OCI-LY1 (cell line): Measurements from ENCODE around the gene TRIOBP.

Source experiments
- H2AFZ ChIP-seq: fragments of 200-600 bp; sonication (generic), shearing (Covaris generic); 2 replicates; pipeline ENCODE4 v1.6.0; 2014; ENCODE audit warnings: antibody characterized with exemption, mild to moderate bottlenecking, low read length
- H3F3A ChIP-seq: fragments of 200-600 bp; sonication (generic), shearing (Covaris generic); 2 replicates; pipeline ENCODE4 v1.6.0; 2014; ENCODE audit warnings: mild to moderate bottlenecking, antibody characterized with exemption, low read length, moderate library complexity; ENCODE audit not compliant: insufficient read depth
- H3K27ac ChIP-seq: fragments of 200-600 bp; sonication (generic); 2 replicates; pipeline ENCODE4 v1.5.1; 2014; ENCODE audit warnings: low read length, mixed run types, mild to moderate bottlenecking, low read depth; ENCODE audit not compliant: poor library complexity, severe bottlenecking
- H3K27me3 ChIP-seq: fragments of 200-600 bp; sonication (generic); 2 replicates; pipeline ENCODE4 v1.6.0; 2014; ENCODE audit warnings: antibody characterized with exemption, mild to moderate bottlenecking, low read length, moderate library complexity; ENCODE audit not compliant: insufficient read depth
- H3K36me3 ChIP-seq: fragments of 200-600 bp; sonication (generic); 2 replicates; pipeline ENCODE4 v1.6.1; 2014; ENCODE audit warnings: mild to moderate bottlenecking, antibody characterized with exemption, low read length, moderate library complexity, mixed read lengths; ENCODE audit not compliant: insufficient read depth
- H3K4me1 ChIP-seq: fragments of 200-600 bp; sonication (generic); 2 replicates; pipeline ENCODE4 v1.5.1; 2014; ENCODE audit warnings: mild to moderate bottlenecking, low read length, moderate library complexity; ENCODE audit not compliant: insufficient read depth, severe bottlenecking
- H3K4me2 ChIP-seq: fragments of 200-600 bp; sonication (generic), shearing (Covaris generic); 2 replicates; pipeline ENCODE4 v1.6.1; 2014; ENCODE audit warnings: low read length
- H3K4me3 ChIP-seq: fragments of 200-600 bp; sonication (generic); 2 replicates; pipeline ENCODE4 v1.5.1; 2014; ENCODE audit warnings: low read length, low read depth, mild to moderate bottlenecking, mixed read lengths; ENCODE audit not compliant: poor library complexity, severe bottlenecking
- H3K79me2 ChIP-seq: fragments of 200-600 bp; shearing (Covaris generic); 2 replicates; pipeline ENCODE4 v1.6.1; 2016; ENCODE audit warnings: mixed run types, low read length, mixed read lengths; ENCODE audit not compliant: insufficient read depth
- H3K9ac ChIP-seq: fragments of 200-600 bp; sonication (generic), shearing (Covaris generic); 2 replicates; pipeline ENCODE4 v1.6.1; 2014; ENCODE audit warnings: mild to moderate bottlenecking, low read length, mixed read lengths
- H3K9me2 ChIP-seq: fragments of 200-600 bp; sonication (generic), shearing (Covaris generic); 2 replicates; pipeline ENCODE4 v1.6.1; 2014; ENCODE audit warnings: low read depth, mild to moderate bottlenecking, low read length, mixed read lengths
- H3K9me3 ChIP-seq: fragments of 200-600 bp; shearing (Covaris generic); 2 replicates; pipeline ENCODE4 v1.6.1; 2014; ENCODE audit warnings: low read length, mixed read lengths
- H4K20me1 ChIP-seq: fragments of 200-600 bp; sonication (generic), shearing (Covaris generic); 2 replicates; pipeline ENCODE4 v1.6.0; 2016; ENCODE audit warnings: mild to moderate bottlenecking, low read length; ENCODE audit not compliant: insufficient read depth
- CTCF ChIP-seq: fragments of 200-600 bp; sonication (generic), shearing (Covaris generic); IDR thresholded peaks from 2 replicates; pipeline ENCODE4 v1.5.1; 2017; ENCODE audit warnings: mild to moderate bottlenecking, antibody characterized with exemption, low read length, moderate library complexity, mixed read lengths
- EZH2 ChIP-seq: fragments of 200-600 bp; sonication (generic), shearing (Covaris generic); IDR thresholded peaks from 2 replicates; pipeline ENCODE4 v1.8.0; 2017; ENCODE audit warnings: borderline replicate concordance, mixed run types, mild to moderate bottlenecking, antibody characterized with exemption, low read length, moderate library complexity, mixed read lengths

TRIOBP gene

GRCh38 chr22:37679670-37680069, 17.2 kb upstream of the TRIOBP start:
- no peaks in the 10 kb centered on the region for H3K9me2 ChIP-seq
- H3K9me3 ChIP-seq, result no peaks in the 10 kb centered on the region
- H3K27ac ChIP-seq, result no peak overlapping the region
- H3K36me3 ChIP-seq, result no peaks in the 10 kb centered on the region
- peaks cover 38% of the 10 kb centered on the region for H3K4me1 ChIP-seq
- no peaks in the 10 kb centered on the region for H3K79me2 ChIP-seq
- no peaks in the 10 kb centered on the region for H3K27me3 ChIP-seq
- no peak overlapping the region for H3K4me2 ChIP-seq
- no peak overlapping the region for H3K4me3 ChIP-seq
- no peak overlapping the region for H2AFZ ChIP-seq
- no peaks in the 10 kb centered on the region for H3F3A ChIP-seq
- H4K20me1 ChIP-seq, result no peaks in the 10 kb centered on the region
- TF ChIP-seq EZH2 (no peak), CTCF (no peak)
- H3K9ac ChIP-seq, result no peak overlapping the region

- no peak overlapping the region for H3K9ac ChIP-seq
- peaks cover 38% of the 10 kb centered on the region for H3K4me1 ChIP-seq
- no peaks in the 10 kb centered on the region for H3K27me3 ChIP-seq
- no peaks in the 10 kb centered on the region for H4K20me1 ChIP-seq
- H3K4me2 ChIP-seq, result no peak overlapping the region
- no peak overlapping the region for H2AFZ ChIP-seq
- no peaks in the 10 kb centered on the region for H3K79me2 ChIP-seq
- TF ChIP-seq EZH2, result no peak
- no peak for TF ChIP-seq CTCF
- no peak overlapping the region for H3K27ac ChIP-seq
- H3K9me2 ChIP-seq, result no peaks in the 10 kb centered on the region
- H3K9me3 ChIP-seq, result no peaks in the 10 kb centered on the region
- H3K4me3 ChIP-seq, result no peak overlapping the region
- no peaks in the 10 kb centered on the region for H3F3A ChIP-seq
- H3K36me3 ChIP-seq, result no peaks in the 10 kb centered on the region
Measured at GRCh38 chr22:37680191-37680851, 16.5 kb upstream of the TRIOBP start.

- Histone ChIP-seq H4K20me1 (no peaks in the 10 kb centered on the region), H3K4me2 (no peak overlapping the region)
Measured at GRCh38 chr22:37681001-37681424, 15.8 kb upstream of the TRIOBP start.

More at GRCh38 chr22:37681001-37681424, 15.8 kb upstream of the TRIOBP start:
- TF ChIP-seq CTCF (no peak), EZH2 (no peak)
- H3K4me3 ChIP-seq, result no peak overlapping the region
- no peaks in the 10 kb centered on the region for H3F3A ChIP-seq
- no peak overlapping the region; the same call in 1 of the 2 replicates for H2AFZ ChIP-seq
- no peaks in the 10 kb centered on the region for H3K27me3 ChIP-seq
- peaks cover 38% of the 10 kb centered on the region for H3K4me1 ChIP-seq
- H3K27ac ChIP-seq, result peak overlapping the region; percentile 10
- no peak overlapping the region for H3K9ac ChIP-seq
- no peaks in the 10 kb centered on the region for H3K36me3 ChIP-seq
- H3K9me2 ChIP-seq, result no peaks in the 10 kb centered on the region
- no peaks in the 10 kb centered on the region for H3K79me2 ChIP-seq
- H3K9me3 ChIP-seq, result no peaks in the 10 kb centered on the region
